ENCODE data around the gene ITPR3. TPM values are rescaled to one million over a fixed set of nuclear protein-coding genes. Genes with fewer than 3 reads are reported as not detected.

ITPR3 gene
- total and polyA plus RNA-seq, 2 donors (not counting 3 experiments of a cell fraction or from before 2014, with no cell fraction given) = 28.8 to 52.2 TPM

DNA sequence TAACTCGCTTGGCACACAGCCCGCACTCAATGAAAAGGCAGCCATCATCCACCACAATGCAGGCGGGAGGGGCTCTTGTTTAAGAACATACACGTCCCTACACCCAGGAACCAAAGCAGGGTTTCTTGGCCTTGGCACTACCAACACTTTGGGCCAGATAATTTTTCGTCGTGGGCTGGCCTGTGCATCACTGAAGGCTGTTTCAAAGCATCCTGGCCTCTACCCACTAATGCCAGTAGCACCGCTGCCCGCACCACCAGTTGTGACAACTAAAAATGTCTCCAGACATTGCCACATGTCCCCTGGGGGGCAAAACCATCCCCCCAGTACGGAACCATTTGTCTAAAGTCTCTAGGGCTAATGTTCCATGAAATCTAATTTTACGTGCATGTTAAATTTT, 77.4 kb downstream of the ITPR3 start:
- ChIA-PET CTCF (no interaction called here), POLR2A (no interaction called here)
- no TSS peak for BruUV-seq (replicated peaks)
- no peak overlapping the region for H3K4me3 ChIP-seq (replicated peaks in 1 of 3; ENCODE audit: insufficient read depth in 1 of 3, low read depth in 1 of 3, low read length in 3 of 3)
- H3K4me1 ChIP-seq (ENCODE audit: control insufficient read depth, extremely low read depth, insufficient read depth, low read length) = peaks cover 65% of the 10 kb centered on the region
- no peaks in the 10 kb centered on the region for H3K27me3 ChIP-seq (ENCODE audit: control insufficient read depth in 2 of 2, insufficient read depth in 2 of 2, low read length in 2 of 2)
- H3K36me3 ChIP-seq (ENCODE audit: control insufficient read depth in 2 of 2, extremely low read depth in 1 of 2, insufficient read depth in 2 of 2, low read length in 2 of 2) = peaks cover 0 to 3% of the 10 kb centered on the region in 2 experiments
- dilution Hi-C loops (cut with MboI; ENCODE audit: extremely low pct_ligation_motif_present, low sequenced_read_pairs) (no loop called here), intact Hi-C loops (cut with micrococcal nuclease) (no loop called here)
- H3K9ac ChIP-seq (replicated peaks; ENCODE audit: extremely low read depth, insufficient read depth, low read length) = no peak overlapping the region
- TF ChIP-seq MYC (IDR thresholded peaks at IDR 0.05; ENCODE audit: low read depth, low read length) (no peak), POLR2A (IDR thresholded peaks at IDR 0.05; ENCODE audit: low read depth, low read length) (no peak), FOS (IDR thresholded peaks at IDR 0.05; ENCODE audit: borderline replicate concordance, insufficient read depth, low read length) (no peak), EZH2 (IDR thresholded peaks at IDR 0.05; ENCODE audit: borderline replicate concordance, low read depth, low read length, severe bottlenecking) (no peak), GATA2 (IDR thresholded peaks at IDR 0.05; ENCODE audit: insufficient read depth, insufficient read length, low read depth, low read length) (no peak), CTCF (IDR thresholded peaks at IDR 0.05; ENCODE audit: extremely low read depth in 1 of 2, insufficient read depth in 1 of 2, low read depth in 1 of 2, low read length in 2 of 2) (no peak), POLR2AphosphoS5 (IDR thresholded peaks at IDR 0.05; ENCODE audit: insufficient read depth, low read depth, low read length) (no peak), JUN (IDR thresholded peaks at IDR 0.05; ENCODE audit: borderline replicate concordance, insufficient read depth, insufficient read length, low read depth) (no peak)
- TF ChIP-seq, protein P1, sequence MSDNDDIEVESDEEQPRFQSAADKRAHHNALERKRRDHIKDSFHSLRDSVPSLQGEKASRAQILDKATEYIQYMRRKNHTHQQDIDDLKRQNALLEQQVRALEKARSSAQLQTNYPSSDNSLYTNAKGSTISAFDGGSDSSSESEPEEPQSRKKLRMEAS (IDR thresholded peaks at IDR 0.05; ENCODE audit: insufficient read depth, insufficient read length) = no peak
- FAIRE-seq = no peak
- DNase-seq (ENCODE audit: low read depth, low spot score) = no peak
- H3K27ac ChIP-seq (ENCODE audit: insufficient read depth, low read depth, low read length) = no peak overlapping the region
- H3K4me2 ChIP-seq (ENCODE audit: insufficient read depth, low read length) = no peak overlapping the region
- H4K20me1 ChIP-seq (replicated peaks; ENCODE audit: control insufficient read depth, extremely low read depth, insufficient read depth, low read length) = no peaks in the 10 kb centered on the region
- H3K9me1 ChIP-seq (replicated peaks; ENCODE audit: control insufficient read depth, extremely low read depth, insufficient read depth, low read length) = no peaks in the 10 kb centered on the region
- H2AFZ ChIP-seq (ENCODE audit: low read depth, low read length) = no peak overlapping the region
- H3K9me3 ChIP-seq (replicated peaks; ENCODE audit: control insufficient read depth, insufficient read depth, low read length) = no peaks in the 10 kb centered on the region
- H3K79me2 ChIP-seq (ENCODE audit: control insufficient read depth, insufficient read depth, low read length) = peaks cover 3% of the 10 kb centered on the region

Data from endothelial cell of umbilical vein (primary cell).